SK-N-MC (cell line): ENCODE data around the gene ABCG1.

ENCODE experiments used
- DNase-seq: peaks from one replicate; pipeline ENCODE4 v3.0.0-alpha.2; 2011; ENCODE audit warnings: low read depth, low spot score
- H3K27ac ChIP-seq: fragments of 200-600 bp; sonication (generic); 2 replicates; pipeline ENCODE4 v1.5.1; 2016; ENCODE audit warnings: mixed run types
- H3K36me3 ChIP-seq: fragments of 200-600 bp; sonication (generic); 2 replicates; pipeline ENCODE4 v1.6.1; 2017; ENCODE audit warnings: antibody characterized with exemption, low read length, mixed read lengths; ENCODE audit not compliant: insufficient read depth
- H3K4me3 ChIP-seq: fragments of 200-600 bp; sonication (generic); 2 replicates; pipeline ENCODE4 v1.5.1; 2016
- H3K9ac ChIP-seq: fragments of 200-600 bp; sonication (generic); 2 replicates; pipeline ENCODE4 v1.8.0; 2017; ENCODE audit warnings: mixed run types, mixed read lengths; ENCODE audit not compliant: insufficient read length
- H3K9me3 ChIP-seq: fragments of 200-600 bp; sonication (generic); 2 replicates; pipeline ENCODE4 v1.6.1; 2017; ENCODE audit warnings: low read depth, mild to moderate bottlenecking, antibody characterized with exemption, low read length, moderate library complexity, mixed read lengths
- EZH2 ChIP-seq: fragments of 200-600 bp; sonication (generic); IDR thresholded peaks from one replicate; pipeline ENCODE4 v1.6.1; 2017; ENCODE audit warnings: antibody characterized with exemption
- FOXP2 ChIP-seq: optimal IDR thresholded peaks from 2 replicates; pipeline ENCODE3; 2011; ENCODE audit warnings: mild to moderate bottlenecking, moderate library complexity; ENCODE audit not compliant: insufficient read depth; ENCODE audit errors: extremely low read length, control extremely low read depth
- POLR2AphosphoS5 ChIP-seq: IDR thresholded peaks from 2 replicates; pipeline ENCODE4 v1.6.1; 2012; ENCODE audit warnings: mild to moderate bottlenecking, low read depth, low read length, borderline replicate concordance

Gene ABCG1

GRCh38 chr21:42232176-42232825 is 13.4 kb downstream of the ABCG1 start:
- TF ChIP-seq POLR2AphosphoS5 (no peak), FOXP2 (no peak), EZH2 (no peak)
- Histone ChIP-seq H3K9me3 (no peaks in the 10 kb centered on the region), H3K27ac (no peak overlapping the region), H3K36me3 (no peaks in the 10 kb centered on the region), H3K9ac (no peak overlapping the region), H3K4me3 (no peak overlapping the region)
- no peak for DNase-seq

- no peak for DNase-seq
- Histone ChIP-seq H3K9ac (peak overlapping the region; percentile 14), H3K4me3 (no peak overlapping the region), H3K27ac (peak overlapping the region; percentile 68; the same call in 1 of the 2 replicates), H3K9me3 (no peaks in the 10 kb centered on the region), H3K36me3 (no peaks in the 10 kb centered on the region)
- TF ChIP-seq POLR2AphosphoS5, result no peak
- TF ChIP-seq EZH2, result no peak
- no peak for TF ChIP-seq FOXP2
These were observed 14.4 kb downstream of the ABCG1 start for GRCh38 chr21:42233067-42233961.

GRCh38 chr21:42234041-42234440 is 15.1 kb downstream of the ABCG1 start:
- no peak for DNase-seq
- Histone ChIP-seq H3K27ac (peak overlapping the region; percentile 68; the same call in 1 of the 2 replicates), H3K9me3 (no peaks in the 10 kb centered on the region), H3K36me3 (no peaks in the 10 kb centered on the region), H3K4me3 (peak overlapping the region; percentile 42), H3K9ac (peak overlapping the region; percentile 33)
- TF ChIP-seq FOXP2 (no peak), POLR2AphosphoS5 (no peak), EZH2 (no peak)

DNA sequence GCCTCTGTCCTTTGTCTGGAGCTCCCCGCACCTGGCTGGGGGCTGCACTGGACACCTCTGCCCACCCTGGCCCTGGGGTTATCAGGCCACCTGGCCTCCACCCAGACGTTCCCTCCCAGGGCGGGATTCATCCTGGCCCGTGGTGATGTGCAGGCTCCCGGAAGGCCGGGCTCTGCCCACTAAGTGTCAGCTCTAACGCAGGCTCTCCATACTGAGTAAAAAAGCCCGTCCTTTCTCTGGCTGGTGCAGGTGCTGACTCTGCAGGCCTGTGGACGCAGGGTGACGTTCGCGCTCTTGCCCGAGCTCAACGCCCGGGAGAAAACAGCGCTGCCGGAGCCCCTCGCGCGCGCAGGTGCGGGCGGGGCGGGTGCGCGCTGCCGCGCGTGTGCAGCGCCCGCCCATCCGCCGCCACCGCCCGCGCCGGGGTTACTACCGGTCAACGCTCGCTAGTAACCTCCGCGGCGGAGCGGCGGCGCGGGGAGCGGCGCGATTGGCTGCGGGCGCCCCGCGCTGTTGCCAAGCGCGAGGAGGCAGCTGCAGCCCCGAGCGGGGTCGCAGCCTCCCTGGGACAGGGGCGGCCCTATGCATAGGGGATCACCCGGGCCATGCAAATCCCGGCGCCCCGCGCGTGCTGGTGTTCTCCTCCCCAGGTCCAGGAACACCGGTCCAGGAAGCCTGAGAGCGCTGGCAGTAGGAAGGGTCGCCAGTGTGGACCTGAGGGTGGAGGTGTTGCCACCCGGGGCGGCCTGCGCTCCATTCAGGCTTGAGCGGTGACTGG is 15.7 kb downstream of the ABCG1 start:
- Histone ChIP-seq H3K27ac (peak overlapping the region; percentile 68; the same call in 1 of the 2 replicates), H3K4me3 (peak overlapping the region; percentile 42)

GRCh38 chr21:42235593-42235992 is 16.7 kb downstream of the ABCG1 start:
- Histone ChIP-seq H3K9me3 (no peaks in the 10 kb centered on the region), H3K36me3 (no peaks in the 10 kb centered on the region), H3K4me3 (no peak overlapping the region), H3K9ac (no peak overlapping the region), H3K27ac (0 out of 2 replicates have a peak overlapping the region, but pooled peaks have one; percentile 54)
- no peak for TF ChIP-seq EZH2
- no peak for TF ChIP-seq FOXP2
- TF ChIP-seq POLR2AphosphoS5, result no peak
- DNase-seq, result no peak

More for the DNA sequence above, 15.7 kb downstream of the ABCG1 start:
- H3K36me3 ChIP-seq, result no peaks in the 10 kb centered on the region
- no peaks in the 10 kb centered on the region for H3K9me3 ChIP-seq
- TF ChIP-seq FOXP2 (no peak), POLR2AphosphoS5 (no peak), EZH2 (no peak)
- peak overlapping the region; percentile 33 for H3K9ac ChIP-seq
- no peak for DNase-seq

DNA sequence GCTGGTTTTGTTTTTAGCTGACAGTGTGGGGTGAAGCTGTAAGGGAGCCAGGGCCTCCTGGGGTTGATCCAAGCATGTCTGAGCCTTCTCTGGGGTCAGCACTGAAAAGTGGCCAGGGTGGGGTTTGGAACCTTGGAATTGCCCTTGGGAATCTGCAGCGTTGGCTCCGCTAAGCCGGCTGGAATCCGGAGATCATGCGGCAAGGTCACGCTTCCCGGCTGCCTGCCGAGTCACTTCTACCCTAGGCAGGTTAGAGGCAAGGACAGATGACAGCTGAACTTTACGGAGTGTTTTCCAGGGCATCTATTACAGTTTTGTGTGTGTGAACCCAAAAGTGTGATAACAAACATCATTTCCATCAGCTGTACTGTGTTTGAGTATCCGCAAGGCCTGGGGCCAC is 17.1 kb downstream of the ABCG1 start:
- H3K4me3 ChIP-seq, result no peak overlapping the region
- TF ChIP-seq POLR2AphosphoS5 (no peak), FOXP2 (no peak), EZH2 (no peak)
- no peaks in the 10 kb centered on the region for H3K36me3 ChIP-seq
- no peak overlapping the region for H3K27ac ChIP-seq
- no peaks in the 10 kb centered on the region for H3K9me3 ChIP-seq
- no peak overlapping the region for H3K9ac ChIP-seq
- no peak for DNase-seq

DNA sequence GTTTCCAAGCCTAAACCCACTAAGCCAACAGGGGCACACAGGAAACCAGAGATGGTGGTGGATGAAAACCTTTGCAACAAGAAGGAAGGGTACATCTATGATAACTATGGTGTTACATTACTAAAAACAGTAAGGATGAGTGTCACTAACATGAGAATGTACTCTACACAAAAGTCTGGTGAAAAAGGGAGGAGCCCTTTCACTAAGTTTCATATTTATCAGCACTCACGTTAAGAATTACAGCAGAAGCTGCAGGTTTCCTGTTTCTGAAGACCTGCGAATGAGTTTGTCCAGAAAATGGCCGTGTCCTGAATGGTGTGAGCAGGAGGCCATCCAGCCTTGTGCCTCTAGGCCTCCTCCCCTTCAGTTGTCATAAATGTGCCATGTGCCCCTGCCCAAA is 17.8 kb downstream of the ABCG1 start:
- no peaks in the 10 kb centered on the region for H3K36me3 ChIP-seq
- TF ChIP-seq EZH2 (no peak), POLR2AphosphoS5 (no peak), FOXP2 (no peak)
- no peaks in the 10 kb centered on the region for H3K9me3 ChIP-seq
- H3K4me3 ChIP-seq, result no peak overlapping the region
- H3K9ac ChIP-seq, result no peak overlapping the region
- DNase-seq, result no peak
- no peak overlapping the region for H3K27ac ChIP-seq

- Histone ChIP-seq H3K27ac (no peak overlapping the region), H3K9ac (no peak overlapping the region)
These were observed 18.2 kb downstream of the ABCG1 start for GRCh38 chr21:42237161-42237560.

More at GRCh38 chr21:42237161-42237560, 18.2 kb downstream of the ABCG1 start:
- no peak for TF ChIP-seq POLR2AphosphoS5
- no peak for TF ChIP-seq EZH2
- no peak for TF ChIP-seq FOXP2
- no peak overlapping the region for H3K4me3 ChIP-seq
- H3K36me3 ChIP-seq, result no peaks in the 10 kb centered on the region
- no peak for DNase-seq
- H3K9me3 ChIP-seq, result no peaks in the 10 kb centered on the region
